ENCODE measurements around the gene LRRC1. TPM values are rescaled to one million over a fixed set of nuclear protein-coding genes. Genes with fewer than 3 reads are reported as not detected.

LRRC1 gene
- total and polyA plus RNA-seq, 2 experiments from 2014 or later, result 11.3 to 16.6 TPM

- TF ChIP-seq, protein P1, sequence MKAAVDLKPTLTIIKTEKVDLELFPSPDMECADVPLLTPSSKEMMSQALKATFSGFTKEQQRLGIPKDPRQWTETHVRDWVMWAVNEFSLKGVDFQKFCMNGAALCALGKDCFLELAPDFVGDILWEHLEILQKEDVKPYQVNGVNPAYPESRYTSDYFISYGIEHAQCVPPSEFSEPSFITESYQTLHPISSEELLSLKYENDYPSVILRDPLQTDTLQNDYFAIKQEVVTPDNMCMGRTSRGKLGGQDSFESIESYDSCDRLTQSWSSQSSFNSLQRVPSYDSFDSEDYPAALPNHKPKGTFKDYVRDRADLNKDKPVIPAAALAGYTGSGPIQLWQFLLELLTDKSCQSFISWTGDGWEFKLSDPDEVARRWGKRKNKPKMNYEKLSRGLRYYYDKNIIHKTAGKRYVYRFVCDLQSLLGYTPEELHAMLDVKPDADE (IDR thresholded peaks at IDR 0.05), result no peak
Measured at GRCh38 chr6:53851561-53851960, 56.8 kb downstream of the LRRC1 start (continued).

DNA sequence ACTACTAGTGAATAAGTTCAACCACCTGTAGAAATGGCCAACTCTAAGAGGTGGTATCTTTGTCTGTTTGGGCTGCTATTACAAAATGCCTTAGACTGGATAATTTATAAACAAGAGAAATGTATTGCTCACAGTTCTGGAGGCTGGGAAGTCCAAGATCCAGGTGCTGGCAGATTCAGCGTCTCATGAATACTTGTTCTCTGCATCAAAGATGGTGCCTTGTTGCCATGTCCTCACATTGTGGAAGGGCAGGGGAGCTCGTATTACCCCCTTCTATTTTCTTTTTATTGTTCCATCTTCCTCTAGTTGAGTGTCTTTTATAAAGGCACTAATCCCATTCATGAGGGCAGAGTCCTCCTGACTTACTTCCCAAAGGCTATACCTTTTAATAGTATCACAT, 58.0 kb downstream of the LRRC1 start:
- Mint-ChIP-seq H3K9me3 (peaks cover 3% of the 10 kb centered on the region; the same call in 1 of the 3 replicates), H3K36me3 (ENCODE audit: low read depth) (peaks cover 5% of the 10 kb centered on the region; the same call in 2 of the 3 replicates), H3K4me3 (no peak overlapping the region), H3K27me3 (ENCODE audit: insufficient read depth, low read depth, poor library complexity) (no peaks in the 10 kb centered on the region), H3K27ac (no peak overlapping the region), H3K4me1 (peaks cover 31% of the 10 kb centered on the region)
- Histone ChIP-seq H3K27ac (ENCODE audit: low read depth) (no peak overlapping the region), H3K4me3 (no peak overlapping the region), H3K27me3 (ENCODE audit: insufficient read depth) (no peaks in the 10 kb centered on the region), H3F3A (replicated peaks; ENCODE audit: low read depth) (no peaks in the 10 kb centered on the region), H3K79me2 (replicated peaks; ENCODE audit: insufficient read depth) (no peaks in the 10 kb centered on the region; the same call in 1 of the 2 replicates), H3K36me3 (ENCODE audit: insufficient read depth) (no peaks in the 10 kb centered on the region), H2AFZ (no peak overlapping the region), H3K9me2 (ENCODE audit: insufficient read depth) (peaks cover 20% of the 10 kb centered on the region; the same call in 1 of the 2 replicates), H4K20me1 (replicated peaks; ENCODE audit: insufficient read depth) (no peaks in the 10 kb centered on the region), H3K4me1 (ENCODE audit: insufficient read depth) (no peaks in the 10 kb centered on the region; the same call in 1 of the 2 replicates), H3K4me2 (no peak overlapping the region)
- ATAC-seq, result no peak
- DNase-seq (ENCODE audit: low spot score), result no peak
- TF ChIP-seq ZNF462 (CRISPR knock-in tag; IDR thresholded peaks at IDR 0.05) (no peak), JUNB (IDR thresholded peaks at IDR 0.05; ENCODE audit: unreplicated experiment) (no peak), EZH2phosphoT487 (IDR thresholded peaks at IDR 0.05; ENCODE audit: unreplicated experiment) (no peak), POLR2AphosphoS5 (IDR thresholded peaks at IDR 0.05; ENCODE audit: low read depth) (no peak), ZNF114 (CRISPR knock-in tag; IDR thresholded peaks at IDR 0.05) (no peak), NANOG (IDR thresholded peaks at IDR 0.05; ENCODE audit: borderline replicate concordance) (no peak), ZNF331 (CRISPR knock-in tag; IDR thresholded peaks at IDR 0.05; ENCODE audit: low read depth) (no peak), CREB1 (CRISPR knock-in tag; IDR thresholded peaks at IDR 0.05; ENCODE audit: low read depth) (no peak), STAT1 (IDR thresholded peaks at IDR 0.05; ENCODE audit: unreplicated experiment) (no peak)
- TF ChIP-seq, protein P1 (IDR thresholded peaks at IDR 0.05), result no peak
- TF ChIP-seq, protein P2, sequence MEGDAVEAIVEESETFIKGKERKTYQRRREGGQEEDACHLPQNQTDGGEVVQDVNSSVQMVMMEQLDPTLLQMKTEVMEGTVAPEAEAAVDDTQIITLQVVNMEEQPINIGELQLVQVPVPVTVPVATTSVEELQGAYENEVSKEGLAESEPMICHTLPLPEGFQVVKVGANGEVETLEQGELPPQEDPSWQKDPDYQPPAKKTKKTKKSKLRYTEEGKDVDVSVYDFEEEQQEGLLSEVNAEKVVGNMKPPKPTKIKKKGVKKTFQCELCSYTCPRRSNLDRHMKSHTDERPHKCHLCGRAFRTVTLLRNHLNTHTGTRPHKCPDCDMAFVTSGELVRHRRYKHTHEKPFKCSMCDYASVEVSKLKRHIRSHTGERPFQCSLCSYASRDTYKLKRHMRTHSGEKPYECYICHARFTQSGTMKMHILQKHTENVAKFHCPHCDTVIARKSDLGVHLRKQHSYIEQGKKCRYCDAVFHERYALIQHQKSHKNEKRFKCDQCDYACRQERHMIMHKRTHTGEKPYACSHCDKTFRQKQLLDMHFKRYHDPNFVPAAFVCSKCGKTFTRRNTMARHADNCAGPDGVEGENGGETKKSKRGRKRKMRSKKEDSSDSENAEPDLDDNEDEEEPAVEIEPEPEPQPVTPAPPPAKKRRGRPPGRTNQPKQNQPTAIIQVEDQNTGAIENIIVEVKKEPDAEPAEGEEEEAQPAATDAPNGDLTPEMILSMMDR (conservative IDR thresholded peaks at IDR 0.05; ENCODE audit: low read depth in 2 of 2), result no peak
- TF ChIP-seq, protein P3, sequence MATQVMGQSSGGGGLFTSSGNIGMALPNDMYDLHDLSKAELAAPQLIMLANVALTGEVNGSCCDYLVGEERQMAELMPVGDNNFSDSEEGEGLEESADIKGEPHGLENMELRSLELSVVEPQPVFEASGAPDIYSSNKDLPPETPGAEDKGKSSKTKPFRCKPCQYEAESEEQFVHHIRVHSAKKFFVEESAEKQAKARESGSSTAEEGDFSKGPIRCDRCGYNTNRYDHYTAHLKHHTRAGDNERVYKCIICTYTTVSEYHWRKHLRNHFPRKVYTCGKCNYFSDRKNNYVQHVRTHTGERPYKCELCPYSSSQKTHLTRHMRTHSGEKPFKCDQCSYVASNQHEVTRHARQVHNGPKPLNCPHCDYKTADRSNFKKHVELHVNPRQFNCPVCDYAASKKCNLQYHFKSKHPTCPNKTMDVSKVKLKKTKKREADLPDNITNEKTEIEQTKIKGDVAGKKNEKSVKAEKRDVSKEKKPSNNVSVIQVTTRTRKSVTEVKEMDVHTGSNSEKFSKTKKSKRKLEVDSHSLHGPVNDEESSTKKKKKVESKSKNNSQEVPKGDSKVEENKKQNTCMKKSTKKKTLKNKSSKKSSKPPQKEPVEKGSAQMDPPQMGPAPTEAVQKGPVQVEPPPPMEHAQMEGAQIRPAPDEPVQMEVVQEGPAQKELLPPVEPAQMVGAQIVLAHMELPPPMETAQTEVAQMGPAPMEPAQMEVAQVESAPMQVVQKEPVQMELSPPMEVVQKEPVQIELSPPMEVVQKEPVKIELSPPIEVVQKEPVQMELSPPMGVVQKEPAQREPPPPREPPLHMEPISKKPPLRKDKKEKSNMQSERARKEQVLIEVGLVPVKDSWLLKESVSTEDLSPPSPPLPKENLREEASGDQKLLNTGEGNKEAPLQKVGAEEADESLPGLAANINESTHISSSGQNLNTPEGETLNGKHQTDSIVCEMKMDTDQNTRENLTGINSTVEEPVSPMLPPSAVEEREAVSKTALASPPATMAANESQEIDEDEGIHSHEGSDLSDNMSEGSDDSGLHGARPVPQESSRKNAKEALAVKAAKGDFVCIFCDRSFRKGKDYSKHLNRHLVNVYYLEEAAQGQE (IDR thresholded peaks at IDR 0.05; ENCODE audit: unreplicated experiment), result no peak
